ENCODE data around the gene SCAPER.

GRCh38 chr15:76868740-76869139, 36.4 kb downstream of the SCAPER start:
- TF ChIP-seq CTCF (IDR thresholded peaks at IDR 0.05): no peak
- no peak for TF ChIP-seq REST (IDR thresholded peaks at IDR 0.05; ENCODE audit: insufficient read depth in 1 of 2, low read depth in 2 of 2, low read length in 1 of 2)
